Neural cell (in vitro differentiated cells): Measurements from ENCODE around the gene CENPT. TPM values are rescaled to one million over a fixed set of nuclear protein-coding genes. Genes with fewer than 3 reads are reported as not detected.
A peak's percentile ranks its signal among the peaks of the same experiment; 100 is the strongest.

ENCODE experiments used
- H2AFZ ChIP-seq: fragments of 200-600, 300-800 bp; sonication (generic), shearing (Covaris generic); 2 replicates; pipeline ENCODE4 v1.6.0; 2014; ENCODE audit warnings: low read depth, mild to moderate bottlenecking, antibody characterized with exemption, low read length, moderate library complexity
- H3F3A ChIP-seq: fragments of 200-600 bp; shearing (Covaris generic); 2 replicates; pipeline ENCODE4 v1.6.1; 2016; ENCODE audit warnings: mild to moderate bottlenecking, moderate library complexity, mixed read lengths, antibody characterized with exemption, low read length; ENCODE audit not compliant: insufficient read depth, poor library complexity, severe bottlenecking
- H3K27ac ChIP-seq: fragments of 200-600, 300-800 bp; sonication (generic), shearing (Covaris generic); 2 replicates; pipeline ENCODE4 v1.5.1; 2014; ENCODE audit warnings: mild to moderate bottlenecking, low read length, moderate library complexity
- H3K27me3 ChIP-seq: fragments of 300-800, 200-600 bp; sonication (generic), shearing (Covaris generic); 2 replicates; pipeline ENCODE4 v1.6.0; 2014; ENCODE audit warnings: mild to moderate bottlenecking, low read depth, low read length, moderate library complexity; ENCODE audit not compliant: insufficient read depth
- H3K36me3 ChIP-seq: fragments of 300-800, 200-600 bp; sonication (generic), shearing (Covaris generic); 2 replicates; pipeline ENCODE4 v1.5.1; 2014; ENCODE audit warnings: mild to moderate bottlenecking, antibody characterized with exemption, low read length, moderate library complexity; ENCODE audit not compliant: insufficient read depth
- H3K4me2 ChIP-seq: fragments of 300-800, 200-600 bp; sonication (generic), shearing (Covaris generic); 2 replicates; pipeline ENCODE4 v1.6.0; 2014; ENCODE audit warnings: mild to moderate bottlenecking, low read length
- H3K4me3 ChIP-seq: fragments of 300-800, 200-600 bp; sonication (generic), shearing (Covaris generic); 2 replicates; pipeline ENCODE4 v1.5.1; 2014; ENCODE audit warnings: mild to moderate bottlenecking, low read length, moderate library complexity
- H3K79me2 ChIP-seq: fragments of 200-600 bp; shearing (Covaris generic); replicated peaks from 2 replicates; pipeline ENCODE4 v1.6.0; 2014; ENCODE audit warnings: mild to moderate bottlenecking, low read length, moderate library complexity; ENCODE audit not compliant: insufficient read depth
- H3K9ac ChIP-seq: fragments of 300-800, 200-600 bp; sonication (generic), shearing (Covaris generic); 2 replicates; pipeline ENCODE4 v1.6.1; 2016; ENCODE audit warnings: mild to moderate bottlenecking, low read length, mixed read lengths
- H3K9me2 ChIP-seq: fragments of 200-600 bp; shearing (Covaris generic); 2 replicates; pipeline ENCODE4 v1.6.1; 2016; ENCODE audit warnings: mild to moderate bottlenecking, low read length, mixed read lengths; ENCODE audit not compliant: insufficient read depth
- H3K9me3 ChIP-seq: fragments of 200-600, 300-800 bp; sonication (generic), shearing (Covaris generic); 2 replicates; pipeline ENCODE4 v1.6.1; 2016; ENCODE audit warnings: mild to moderate bottlenecking, mixed run types, low read length, moderate library complexity, mixed read lengths
- H4K20me1 ChIP-seq: fragments of 200-600 bp; shearing (Covaris generic); 2 replicates; pipeline ENCODE4 v1.6.1; 2016; ENCODE audit warnings: mild to moderate bottlenecking, mixed run types; ENCODE audit not compliant: insufficient read depth
- CTCF ChIP-seq: fragments of 450-650 bp; IDR thresholded peaks from 2 replicates; pipeline ENCODE4 v1.5.1; 2014; ENCODE audit warnings: antibody characterized with exemption, mild to moderate bottlenecking, moderate library complexity; ENCODE audit not compliant: poor library complexity, severe bottlenecking
- EP300 ChIP-seq: fragments of 450-650 bp; conservative IDR thresholded peaks from 2 replicates; pipeline ENCODE4 v1.6.1; 2014; ENCODE audit warnings: antibody characterized with exemption, mild to moderate bottlenecking, moderate library complexity; ENCODE audit not compliant: poor library complexity, severe bottlenecking
- EZH2 ChIP-seq: fragments of 200-600, 300-800 bp; shearing (Covaris generic), sonication (generic); IDR thresholded peaks from 2 replicates; pipeline ENCODE4 v1.6.1; 2014; ENCODE audit warnings: antibody characterized with exemption, low read length, borderline replicate concordance, mild to moderate bottlenecking; ENCODE audit not compliant: insufficient read depth, poor library complexity, severe bottlenecking
- MXI1 ChIP-seq: fragments of 450-650 bp; conservative IDR thresholded peaks from 2 replicates; pipeline ENCODE4 v1.6.1; 2014; ENCODE audit warnings: antibody characterized with exemption, mild to moderate bottlenecking; ENCODE audit not compliant: poor library complexity, severe bottlenecking
- POLR2AphosphoS5 ChIP-seq: IDR thresholded peaks from 2 replicates; pipeline ENCODE4 v1.6.1; 2012
- RAD21 ChIP-seq: fragments of 450-650 bp; conservative IDR thresholded peaks from 2 replicates; pipeline ENCODE4 v1.6.1; 2014; ENCODE audit warnings: antibody characterized with exemption, mild to moderate bottlenecking, moderate library complexity
- SMC3 ChIP-seq: fragments of 450-650 bp; conservative IDR thresholded peaks from 2 replicates; pipeline ENCODE4 v1.6.1; 2014; ENCODE audit warnings: antibody characterized with exemption, mild to moderate bottlenecking, moderate library complexity; ENCODE audit not compliant: poor library complexity
- TAF1 ChIP-seq: IDR thresholded peaks from 2 replicates; pipeline ENCODE4 v1.6.1; 2012; ENCODE audit warnings: low read depth
- polyA plus RNA-seq: library from polyadenylated mRNA; depleted of rRNA; stranded (reverse); fragments of >200 nt; gene quantifications from 2 replicates; pipeline ENCODE4 v1.2.3, GENCODE V29; 2014
- TF ChIP-seq, protein P1 (sequence below): IDR thresholded peaks from 2 replicates; pipeline ENCODE4 v1.6.1; 2012; ENCODE audit warnings: borderline replicate concordance

Gene CENPT
- polyA plus RNA-seq, 1 donor from 2014 or later, result 104 TPM

- peak overlapping the region; percentile 92 for H3K27ac ChIP-seq
- H3K9ac ChIP-seq, result peak overlapping the region; percentile 90
- H2AFZ ChIP-seq, result peak overlapping the region; percentile 87
- H3K79me2 ChIP-seq, result peaks cover 53% of the 10 kb centered on the region
- H4K20me1 ChIP-seq, result no peaks in the 10 kb centered on the region
- no peaks in the 10 kb centered on the region for H3K9me2 ChIP-seq
- H3K9me3 ChIP-seq, result no peaks in the 10 kb centered on the region
- H3K4me2 ChIP-seq, result peak overlapping the region; percentile 99
- H3K27me3 ChIP-seq, result no peaks in the 10 kb centered on the region
- TF ChIP-seq TAF1 (no peak), POLR2AphosphoS5 (no peak), EZH2 (no peak), SMC3 (no peak), EP300 (no peak), CTCF (no peak), MXI1 (no peak), RAD21 (no peak)
- TF ChIP-seq, protein P1, sequence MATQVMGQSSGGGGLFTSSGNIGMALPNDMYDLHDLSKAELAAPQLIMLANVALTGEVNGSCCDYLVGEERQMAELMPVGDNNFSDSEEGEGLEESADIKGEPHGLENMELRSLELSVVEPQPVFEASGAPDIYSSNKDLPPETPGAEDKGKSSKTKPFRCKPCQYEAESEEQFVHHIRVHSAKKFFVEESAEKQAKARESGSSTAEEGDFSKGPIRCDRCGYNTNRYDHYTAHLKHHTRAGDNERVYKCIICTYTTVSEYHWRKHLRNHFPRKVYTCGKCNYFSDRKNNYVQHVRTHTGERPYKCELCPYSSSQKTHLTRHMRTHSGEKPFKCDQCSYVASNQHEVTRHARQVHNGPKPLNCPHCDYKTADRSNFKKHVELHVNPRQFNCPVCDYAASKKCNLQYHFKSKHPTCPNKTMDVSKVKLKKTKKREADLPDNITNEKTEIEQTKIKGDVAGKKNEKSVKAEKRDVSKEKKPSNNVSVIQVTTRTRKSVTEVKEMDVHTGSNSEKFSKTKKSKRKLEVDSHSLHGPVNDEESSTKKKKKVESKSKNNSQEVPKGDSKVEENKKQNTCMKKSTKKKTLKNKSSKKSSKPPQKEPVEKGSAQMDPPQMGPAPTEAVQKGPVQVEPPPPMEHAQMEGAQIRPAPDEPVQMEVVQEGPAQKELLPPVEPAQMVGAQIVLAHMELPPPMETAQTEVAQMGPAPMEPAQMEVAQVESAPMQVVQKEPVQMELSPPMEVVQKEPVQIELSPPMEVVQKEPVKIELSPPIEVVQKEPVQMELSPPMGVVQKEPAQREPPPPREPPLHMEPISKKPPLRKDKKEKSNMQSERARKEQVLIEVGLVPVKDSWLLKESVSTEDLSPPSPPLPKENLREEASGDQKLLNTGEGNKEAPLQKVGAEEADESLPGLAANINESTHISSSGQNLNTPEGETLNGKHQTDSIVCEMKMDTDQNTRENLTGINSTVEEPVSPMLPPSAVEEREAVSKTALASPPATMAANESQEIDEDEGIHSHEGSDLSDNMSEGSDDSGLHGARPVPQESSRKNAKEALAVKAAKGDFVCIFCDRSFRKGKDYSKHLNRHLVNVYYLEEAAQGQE, result no peak
- no peaks in the 10 kb centered on the region for H3F3A ChIP-seq
- H3K36me3 ChIP-seq, result no peaks in the 10 kb centered on the region
- peak overlapping the region; percentile 97 for H3K4me3 ChIP-seq
Measured at GRCh38 chr16:67846063-67846319, 1.5 kb downstream of the CENPT start.

GRCh38 chr16:67845291-67846062, 2.0 kb downstream of the CENPT start:
- Histone ChIP-seq H3K4me3 (peak overlapping the region; percentile 97), H3K9me3 (no peaks in the 10 kb centered on the region), H3F3A (no peaks in the 10 kb centered on the region), H3K9ac (peak overlapping the region; percentile 90), H3K27ac (peak overlapping the region; percentile 92), H3K4me2 (peak overlapping the region; percentile 99), H3K9me2 (no peaks in the 10 kb centered on the region), H2AFZ (no peak overlapping the region), H3K36me3 (no peaks in the 10 kb centered on the region), H4K20me1 (no peaks in the 10 kb centered on the region), H3K79me2 (peaks cover 50% of the 10 kb centered on the region), H3K27me3 (no peaks in the 10 kb centered on the region)
- TF ChIP-seq EZH2 (no peak), TAF1 (no peak), SMC3 (no peak), MXI1 (no peak), POLR2AphosphoS5 (no peak), RAD21 (no peak), EP300 (no peak), CTCF (no peak)
- TF ChIP-seq, protein P1, result no peak
